Nephron (organoid): ENCODE data around the gene EGR2.

ENCODE experiments used
- H3K27ac Mint-ChIP-seq, 3 experiments: 2 replicates each; pipeline ENCODE4 v1.8.0; 2020; ENCODE audit warnings: mixed read lengths in 3 of 3, mild to moderate bottlenecking in 2 of 3, moderate library complexity in 1 of 3
- H3K27me3 Mint-ChIP-seq: 2 replicates; pipeline ENCODE4 v1.8.0; 2021; ENCODE audit warnings: low read depth, mild to moderate bottlenecking, moderate library complexity, mixed read lengths
- H3K36me3 Mint-ChIP-seq: 2 replicates; pipeline ENCODE4 v1.8.0; 2020; ENCODE audit warnings: low read depth, mixed read lengths
- H3K4me1 Mint-ChIP-seq: 2 replicates; pipeline ENCODE4 v1.8.0; 2020; ENCODE audit warnings: mixed read lengths
- H3K4me3 Mint-ChIP-seq, 3 experiments: 2 replicates each; pipeline ENCODE4 v1.8.0; 2020; ENCODE audit warnings: mild to moderate bottlenecking in 3 of 3, mixed read lengths in 3 of 3, moderate library complexity in 2 of 3
- H3K9me3 Mint-ChIP-seq: 2 replicates; pipeline ENCODE4 v1.8.0; 2020; ENCODE audit warnings: mixed read lengths
- CTCF ChIP-seq, 3 experiments: fragments of 200-600 bp; sonication (generic); IDR thresholded peaks; one replicate each; pipeline ENCODE4 v1.5.0; 2021; ENCODE audit warnings: antibody characterized with exemption in 3 of 3; ENCODE audit not compliant: unreplicated experiment in 3 of 3

EGR2 gene

GRCh38 chr10:62844280-62845011 lies 28.3 kb upstream of the EGR2 start:
- H3K27ac Mint-ChIP-seq = no peak overlapping the region
- H3K4me3 Mint-ChIP-seq = no peak overlapping the region
- no peaks in the 10 kb centered on the region for H3K36me3 Mint-ChIP-seq
- no peak for TF ChIP-seq CTCF (IDR thresholded peaks at IDR 0.05; ENCODE audit: unreplicated experiment in 3 of 3)
- no peaks in the 10 kb centered on the region for H3K4me1 Mint-ChIP-seq
- peaks cover 4% of the 10 kb centered on the region for H3K27me3 Mint-ChIP-seq
- peaks cover 14% of the 10 kb centered on the region for H3K9me3 Mint-ChIP-seq

- Mint-ChIP-seq H3K36me3 (no peaks in the 10 kb centered on the region), H3K27ac (no peak overlapping the region), H3K27me3 (peaks cover 4% of the 10 kb centered on the region), H3K4me1 (no peaks in the 10 kb centered on the region), H3K9me3 (peaks cover 11% of the 10 kb centered on the region), H3K4me3 (no peak overlapping the region)
- no peak for TF ChIP-seq CTCF (IDR thresholded peaks at IDR 0.05; ENCODE audit: unreplicated experiment in 3 of 3)
These were observed 27.4 kb upstream of the EGR2 start for GRCh38 chr10:62843600-62843999.

- Mint-ChIP-seq H3K27ac (no peak overlapping the region), H3K27me3 (peaks cover 4% of the 10 kb centered on the region), H3K36me3 (no peaks in the 10 kb centered on the region), H3K4me1 (no peaks in the 10 kb centered on the region), H3K4me3 (no peak overlapping the region), H3K9me3 (peaks cover 7% of the 10 kb centered on the region)
- no peak for TF ChIP-seq CTCF (IDR thresholded peaks at IDR 0.05; ENCODE audit: unreplicated experiment in 3 of 3)
These were observed 26.8 kb upstream of the EGR2 start for GRCh38 chr10:62842983-62843382.

GRCh38 chr10:62839590-62839989 lies 23.4 kb upstream of the EGR2 start:
- Mint-ChIP-seq H3K27ac (no peak overlapping the region), H3K4me1 (no peaks in the 10 kb centered on the region), H3K36me3 (no peaks in the 10 kb centered on the region), H3K27me3 (peaks cover 4% of the 10 kb centered on the region), H3K4me3 (no peak overlapping the region), H3K9me3 (no peaks in the 10 kb centered on the region)
- no peak for TF ChIP-seq CTCF (IDR thresholded peaks at IDR 0.05; ENCODE audit: unreplicated experiment in 3 of 3)

- no peak for TF ChIP-seq CTCF (IDR thresholded peaks at IDR 0.05; ENCODE audit: unreplicated experiment in 3 of 3)
- no peaks in the 10 kb centered on the region for H3K36me3 Mint-ChIP-seq
These were observed 15.2 kb upstream of the EGR2 start for GRCh38 chr10:62831346-62831745.

GRCh38 chr10:62830679-62831078 lies 14.5 kb upstream of the EGR2 start:
- Mint-ChIP-seq H3K4me1 (no peaks in the 10 kb centered on the region), H3K9me3 (peaks cover 10% of the 10 kb centered on the region), H3K4me3 (no peak overlapping the region), H3K36me3 (no peaks in the 10 kb centered on the region), H3K27me3 (peaks cover 7% of the 10 kb centered on the region), H3K27ac (no peak overlapping the region)
- no peak for TF ChIP-seq CTCF (IDR thresholded peaks at IDR 0.05; ENCODE audit: unreplicated experiment in 3 of 3)

More at GRCh38 chr10:62831346-62831745, 15.2 kb upstream of the EGR2 start:
- Mint-ChIP-seq H3K27me3 (peaks cover 3% of the 10 kb centered on the region), H3K4me1 (no peaks in the 10 kb centered on the region), H3K9me3 (peaks cover 10% of the 10 kb centered on the region), H3K27ac (no peak overlapping the region), H3K4me3 (no peak overlapping the region)
